ENCODE measurements around the gene ANK3. TPM values are rescaled to one million over a fixed set of nuclear protein-coding genes. Genes with fewer than 3 reads are reported as not detected.

Gene ANK3
- total RNA-seq, 2 donors from 2014 or later, result 189 to 198 TPM

- Histone ChIP-seq H3K36me3 (no peaks in the 10 kb centered on the region), H3K27ac (no peak overlapping the region), H3K27me3 (no peaks in the 10 kb centered on the region), H3K4me1 (no peaks in the 10 kb centered on the region), H3K4me3 (no peak overlapping the region), H3K9me3 (no peaks in the 10 kb centered on the region)
- no peak for TF ChIP-seq CTCF (IDR thresholded peaks at IDR 0.05)
- no peak for DNase-seq (ENCODE audit: low spot score)
Observed at GRCh38 chr10:60021361-60021760, 368.3 kb downstream of the ANK3 start.

- no peaks in the 10 kb centered on the region for H3K36me3 ChIP-seq
- H3K4me3 ChIP-seq, result no peak overlapping the region
- no peaks in the 10 kb centered on the region for H3K27me3 ChIP-seq
- no peaks in the 10 kb centered on the region for H3K9me3 ChIP-seq
- no peak for DNase-seq (ENCODE audit: low spot score)
- no peak overlapping the region for H3K27ac ChIP-seq
- TF ChIP-seq CTCF (IDR thresholded peaks at IDR 0.05), result no peak
- no peaks in the 10 kb centered on the region for H3K4me1 ChIP-seq
Observed at GRCh38 chr10:60016794-60017193, 372.9 kb downstream of the ANK3 start.

GRCh38 chr10:60009710-60010383 is 379.8 kb downstream of the ANK3 start:
- Histone ChIP-seq H3K4me1 (no peaks in the 10 kb centered on the region), H3K27ac (no peak overlapping the region), H3K4me3 (no peak overlapping the region), H3K36me3 (no peaks in the 10 kb centered on the region), H3K9me3 (no peaks in the 10 kb centered on the region), H3K27me3 (no peaks in the 10 kb centered on the region)
- TF ChIP-seq CTCF (IDR thresholded peaks at IDR 0.05), result no peak
- DNase-seq (ENCODE audit: low spot score), result no peak

- Histone ChIP-seq H3K4me3 (no peak overlapping the region), H3K9me3 (no peaks in the 10 kb centered on the region), H3K27ac (no peak overlapping the region), H3K27me3 (no peaks in the 10 kb centered on the region), H3K36me3 (no peaks in the 10 kb centered on the region), H3K4me1 (no peaks in the 10 kb centered on the region)
- no peak for DNase-seq (ENCODE audit: low spot score)
- TF ChIP-seq CTCF (IDR thresholded peaks at IDR 0.05), result no peak
Observed at GRCh38 chr10:60009276-60009675, 380.4 kb downstream of the ANK3 start.

GRCh38 chr10:60008816-60009215 is 380.9 kb downstream of the ANK3 start:
- no peak overlapping the region for H3K4me3 ChIP-seq
- H3K27ac ChIP-seq, result no peak overlapping the region
- H3K4me1 ChIP-seq, result no peaks in the 10 kb centered on the region
- no peak for DNase-seq (ENCODE audit: low spot score)
- H3K36me3 ChIP-seq, result no peaks in the 10 kb centered on the region
- no peaks in the 10 kb centered on the region for H3K9me3 ChIP-seq
- no peaks in the 10 kb centered on the region for H3K27me3 ChIP-seq
- TF ChIP-seq CTCF (IDR thresholded peaks at IDR 0.05), result no peak

GRCh38 chr10:60006062-60006461 is 383.6 kb downstream of the ANK3 start:
- no peak for DNase-seq (ENCODE audit: low spot score)
- H3K4me1 ChIP-seq, result no peaks in the 10 kb centered on the region
- no peak overlapping the region for H3K4me3 ChIP-seq
- no peaks in the 10 kb centered on the region for H3K36me3 ChIP-seq
- no peak for TF ChIP-seq CTCF (IDR thresholded peaks at IDR 0.05)
- no peak overlapping the region for H3K27ac ChIP-seq
- no peaks in the 10 kb centered on the region for H3K9me3 ChIP-seq
- no peaks in the 10 kb centered on the region for H3K27me3 ChIP-seq
